GM19240 (cell line): ENCODE measurements around the gene MXRA7.
"Not testable (repeated sequence)": the region's sequence is repeated elsewhere in the genome, so short reads cannot be mapped to it uniquely, and the experiment has no call there.

Experiments
- DNase-seq: peaks from one replicate; pipeline ENCODE4 v3.0.0; 2011; ENCODE audit warnings: low spot score; ENCODE audit not compliant: insufficient read length

MXRA7 gene

DNA sequence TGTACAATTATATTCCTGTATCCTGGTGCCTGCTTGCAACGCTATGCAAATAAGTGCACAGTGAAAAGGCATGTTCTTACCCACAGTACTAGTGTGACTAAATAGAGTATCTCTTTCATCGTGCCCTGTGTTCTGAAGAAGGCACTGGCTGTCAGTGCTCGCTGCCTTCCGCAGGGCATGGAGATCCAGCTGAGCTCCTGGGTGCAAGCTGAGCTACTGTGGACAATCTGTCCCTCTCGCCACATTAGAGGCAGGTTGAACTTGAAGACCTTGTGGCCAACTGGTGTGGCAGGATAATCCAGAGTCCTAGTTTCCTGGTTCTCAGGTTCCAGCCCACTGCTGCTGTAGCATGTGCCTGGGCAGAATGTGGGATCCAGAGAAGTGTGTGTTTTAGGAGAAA is 65.3 kb downstream of the MXRA7 start:
- no peak for DNase-seq

DNA sequence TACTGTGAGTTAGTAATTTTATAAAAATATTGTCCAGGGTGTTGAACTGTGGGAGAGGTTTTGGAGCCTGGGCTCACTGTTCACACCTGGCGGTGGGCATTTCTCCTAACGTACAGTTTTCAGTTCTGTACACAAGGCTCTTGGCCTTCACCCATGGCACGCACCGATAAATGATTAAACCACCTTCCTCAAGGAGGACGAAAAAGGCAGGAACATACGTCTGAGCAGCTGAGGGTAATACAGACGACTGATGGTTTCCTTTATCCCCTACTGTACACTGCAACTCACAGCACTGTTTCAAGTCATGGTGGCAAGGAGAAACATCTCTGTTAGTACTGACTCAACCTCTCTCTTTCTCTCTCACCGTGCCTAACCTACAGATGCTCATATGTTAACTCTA is 65.8 kb downstream of the MXRA7 start:
- DNase-seq: no peak

DNA sequence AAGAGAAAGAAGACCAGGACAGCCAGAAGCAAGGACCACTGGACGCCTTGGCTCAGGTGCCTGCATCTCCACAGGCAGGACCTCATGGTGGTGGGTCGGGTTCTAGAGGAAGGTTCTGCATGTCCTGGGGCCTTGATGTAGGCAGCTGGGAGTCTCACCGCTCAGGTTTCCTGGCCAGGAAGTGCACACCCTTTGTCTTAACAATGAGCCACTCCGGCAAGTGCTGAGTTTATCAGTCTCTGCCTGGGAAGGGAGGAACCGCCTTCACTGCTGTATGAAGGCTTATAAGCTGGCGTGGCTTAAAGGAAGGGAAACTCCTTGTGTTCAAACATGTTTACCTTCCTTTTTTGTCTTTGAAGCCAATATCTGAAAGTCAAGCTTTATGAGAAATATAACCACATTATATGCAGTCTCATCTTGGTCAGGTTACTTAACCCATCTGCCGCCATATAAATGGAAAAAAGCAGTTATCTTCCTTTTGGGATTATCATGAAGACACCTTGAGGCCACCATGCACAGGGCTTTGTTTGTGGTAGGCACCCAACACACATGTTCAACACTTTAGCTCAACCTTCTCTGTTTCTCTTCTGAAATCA is 67.1 kb downstream of the MXRA7 start, which contains the start of gene ST6GALNAC1:
Gene ST6GALNAC1, minus strand, starts transcription at position 205 of the 596 bp plus-strand sequence. Its CDS starts 119 bp downstream, at position 86.
- DNase-seq: no peak

DNA sequence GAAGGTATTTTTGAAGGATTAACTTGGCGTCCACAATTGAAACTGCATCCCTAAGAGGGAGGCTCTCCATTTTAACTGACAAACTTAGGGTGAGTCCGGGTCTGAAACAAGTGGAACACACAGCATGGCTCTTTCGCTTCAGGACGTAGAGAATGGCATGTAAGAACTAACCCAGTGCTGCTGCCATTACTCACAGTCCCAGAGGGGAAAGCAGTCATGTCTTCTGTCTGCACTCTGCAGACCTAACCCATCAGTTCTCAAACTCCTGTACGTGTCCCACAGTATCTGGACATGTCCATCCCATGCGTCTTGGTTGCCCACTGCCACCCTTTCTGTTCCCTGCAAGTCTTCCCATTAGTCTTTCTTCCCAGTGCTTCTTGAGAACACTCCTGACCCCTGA is 67.8 kb downstream of the MXRA7 start:
- no peak for DNase-seq

DNA sequence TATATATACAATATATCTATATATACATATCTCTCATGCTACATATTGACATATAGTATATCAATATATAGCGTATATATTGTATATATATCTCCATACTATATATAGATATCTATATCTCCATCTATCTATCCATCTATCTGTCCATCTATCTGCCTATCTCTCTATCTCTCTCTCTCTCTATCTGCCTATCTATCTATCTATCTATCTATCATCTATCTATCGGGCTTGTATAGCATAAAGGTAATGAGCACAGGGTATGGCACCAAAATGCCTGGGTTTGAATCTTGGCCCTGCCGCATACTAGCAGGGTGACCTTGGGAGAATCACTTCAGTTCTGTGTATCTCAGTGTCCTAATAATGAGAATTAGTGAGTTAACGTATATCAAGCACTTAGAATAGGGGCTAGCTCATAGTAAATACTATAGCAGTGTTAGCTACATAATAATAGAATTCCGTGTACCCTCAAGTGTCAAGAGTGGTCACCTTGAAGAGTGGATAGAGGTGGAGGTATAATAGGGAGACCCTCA is 68.7 kb downstream of the MXRA7 start:
- DNase-seq: no peak

DNA sequence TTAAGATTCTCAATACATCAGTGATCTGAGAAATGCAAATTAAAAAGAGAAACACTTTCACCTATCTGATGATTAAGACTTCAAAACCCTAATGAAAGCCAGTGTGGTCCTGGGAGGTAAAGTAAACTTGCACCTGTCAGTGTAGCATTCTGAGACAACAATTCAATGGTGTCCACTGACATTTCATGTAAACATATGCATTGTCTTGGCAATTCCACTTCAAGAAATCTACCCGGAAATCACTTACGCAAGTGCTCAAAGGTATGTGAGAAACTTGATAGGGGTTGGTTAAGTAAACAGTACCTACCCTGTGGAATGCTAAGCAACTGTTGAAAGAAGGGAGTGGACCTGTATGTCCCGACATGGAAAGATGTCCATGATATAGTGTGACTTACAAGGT is 69.3 kb downstream of the MXRA7 start:
- no peak for DNase-seq

DNA sequence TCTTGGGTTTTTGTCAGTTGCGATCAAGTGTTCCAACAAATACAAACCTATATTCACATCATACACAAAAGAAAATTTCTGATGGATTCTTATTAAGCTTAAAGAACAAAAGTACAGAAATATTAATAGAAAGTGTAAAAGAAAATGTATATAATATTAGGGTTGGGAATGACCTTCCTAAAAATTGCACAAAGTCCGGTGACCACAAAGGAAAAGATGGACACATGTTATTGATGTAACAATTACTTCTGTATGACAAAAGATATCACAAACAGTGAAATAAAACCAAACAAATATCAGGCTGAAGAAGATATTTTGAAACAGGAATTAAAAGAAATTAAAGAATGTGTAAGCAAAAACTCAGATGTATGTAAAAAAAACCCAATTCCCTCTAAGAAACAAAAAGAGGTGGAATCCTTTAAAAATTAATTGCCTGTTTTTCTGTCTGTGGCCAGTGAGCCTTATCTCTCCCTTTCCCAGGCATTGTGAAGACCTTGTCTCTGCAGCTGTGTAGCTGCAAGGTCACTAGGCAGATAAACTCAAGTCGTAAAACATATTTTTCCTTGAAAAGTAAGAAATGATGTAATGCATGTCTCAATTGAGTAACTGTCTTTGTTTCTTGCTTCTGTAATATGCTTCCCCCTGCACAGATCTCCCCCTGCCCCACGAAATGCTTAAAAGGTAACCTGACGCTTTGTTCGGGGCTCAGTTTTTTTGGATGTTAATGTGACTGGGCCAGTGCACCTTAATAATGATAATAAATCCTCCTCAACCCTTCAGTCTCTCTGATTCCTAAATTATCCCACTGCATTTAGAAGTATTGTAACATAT is 70.0 kb downstream of the MXRA7 start:
- DNase-seq: no peak

DNA sequence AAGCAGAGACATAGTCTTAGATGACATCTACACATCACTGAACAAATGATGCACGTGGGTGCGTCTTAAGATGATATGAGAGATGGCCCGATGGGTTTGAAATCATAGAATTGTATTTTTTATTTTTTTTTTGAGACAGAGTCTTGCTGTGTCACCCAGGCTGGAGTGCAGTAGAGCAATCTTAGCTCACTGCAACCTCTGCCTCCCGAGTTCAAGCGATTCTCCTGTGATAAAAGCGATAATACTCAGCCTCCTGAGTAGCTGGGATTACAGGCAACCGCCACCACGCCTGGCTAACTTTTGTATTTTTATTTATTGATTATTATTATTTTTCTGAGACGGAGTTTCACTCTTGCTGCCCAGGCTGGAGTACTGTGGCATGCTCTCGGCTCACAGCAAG is 72.5 kb downstream of the MXRA7 start:
- DNase-seq: no peak

DNA sequence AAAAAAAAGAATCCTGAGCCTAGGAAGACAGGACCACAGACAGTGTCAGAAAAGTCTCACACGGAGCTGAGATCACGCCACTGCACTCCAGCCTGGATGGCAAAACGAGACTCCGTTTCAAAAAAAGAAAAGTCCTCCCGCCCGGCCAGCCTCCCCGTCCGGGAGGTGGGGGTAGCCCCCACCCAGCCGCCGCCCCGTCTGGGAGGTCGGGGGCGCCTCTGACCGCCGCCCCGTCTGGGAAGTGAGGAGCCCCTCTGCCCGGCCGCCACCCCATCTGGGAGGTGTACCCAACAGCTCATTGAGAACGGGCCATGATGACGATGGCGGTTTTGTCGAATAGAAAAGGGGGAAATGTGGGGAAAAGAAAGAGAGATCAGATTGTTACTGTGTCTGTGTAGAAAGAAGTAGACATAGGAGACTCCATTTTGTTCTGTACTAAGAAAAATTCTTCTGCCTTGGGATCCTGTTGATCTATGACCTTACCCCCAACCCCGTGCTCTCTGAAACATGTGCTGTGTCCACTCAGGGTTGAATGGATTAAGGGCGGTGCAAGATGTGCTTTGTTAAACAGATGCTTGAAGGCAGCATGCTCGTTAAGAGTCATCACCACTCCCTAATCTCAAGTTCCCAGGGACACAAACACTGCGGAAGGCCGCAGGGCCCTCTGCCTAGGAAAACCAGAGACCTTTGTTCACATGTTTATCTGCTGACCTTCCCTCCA is 74.1 kb downstream of the MXRA7 start:
- DNase-seq: not testable (repeated sequence)

DNA sequence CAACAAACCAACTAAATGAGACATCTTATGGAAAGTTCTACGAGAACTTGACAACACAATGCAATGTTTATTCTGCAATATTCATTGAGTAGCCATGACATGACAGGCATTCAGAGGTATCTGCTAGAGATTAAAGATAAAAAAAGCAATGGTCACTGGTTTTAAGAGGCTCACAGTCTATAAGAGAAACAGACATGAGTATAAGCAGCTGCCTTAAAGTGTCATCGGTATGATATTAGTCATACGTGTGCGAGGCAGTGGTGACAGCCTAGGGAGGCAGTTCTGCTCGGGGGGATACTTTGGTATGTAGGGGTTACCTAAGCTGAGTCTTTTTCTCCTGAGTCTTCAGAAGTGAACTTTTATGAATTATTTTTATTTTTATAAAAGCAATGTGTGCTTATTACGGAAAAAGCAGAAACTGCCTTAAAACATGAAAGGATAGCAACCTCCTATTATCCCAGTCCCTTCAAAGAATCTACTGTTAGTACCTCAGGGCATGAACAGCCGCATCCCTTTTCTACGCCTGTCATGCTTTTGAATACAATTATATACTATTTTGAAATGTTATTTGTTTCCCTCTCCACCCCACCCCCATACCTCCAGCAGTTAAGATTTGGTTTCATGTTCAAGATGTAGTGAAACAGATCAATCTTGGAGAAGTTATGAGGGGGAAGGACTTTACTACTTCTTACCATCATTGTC is 75.0 kb downstream of the MXRA7 start:
- DNase-seq: no peak

DNA sequence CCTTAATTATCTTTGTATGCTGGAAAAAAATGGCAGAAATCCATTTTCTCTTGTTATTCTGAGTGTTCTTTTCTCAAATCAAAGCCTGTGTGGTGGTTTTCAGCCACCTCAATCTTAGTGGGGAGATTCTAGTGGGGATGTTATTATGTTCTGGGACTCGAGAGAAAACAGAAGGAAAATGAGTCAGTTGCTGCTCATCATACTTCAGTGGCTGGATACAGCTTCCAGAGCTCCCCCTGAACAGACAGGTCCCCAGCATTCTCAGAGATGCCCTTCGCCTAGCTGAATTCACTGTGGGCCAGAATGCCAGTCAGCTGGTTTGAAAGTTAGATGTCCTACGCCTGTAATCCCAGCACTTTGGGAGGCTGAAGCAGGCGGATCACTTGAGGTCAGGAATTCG is 75.7 kb downstream of the MXRA7 start:
- DNase-seq: no peak

DNA sequence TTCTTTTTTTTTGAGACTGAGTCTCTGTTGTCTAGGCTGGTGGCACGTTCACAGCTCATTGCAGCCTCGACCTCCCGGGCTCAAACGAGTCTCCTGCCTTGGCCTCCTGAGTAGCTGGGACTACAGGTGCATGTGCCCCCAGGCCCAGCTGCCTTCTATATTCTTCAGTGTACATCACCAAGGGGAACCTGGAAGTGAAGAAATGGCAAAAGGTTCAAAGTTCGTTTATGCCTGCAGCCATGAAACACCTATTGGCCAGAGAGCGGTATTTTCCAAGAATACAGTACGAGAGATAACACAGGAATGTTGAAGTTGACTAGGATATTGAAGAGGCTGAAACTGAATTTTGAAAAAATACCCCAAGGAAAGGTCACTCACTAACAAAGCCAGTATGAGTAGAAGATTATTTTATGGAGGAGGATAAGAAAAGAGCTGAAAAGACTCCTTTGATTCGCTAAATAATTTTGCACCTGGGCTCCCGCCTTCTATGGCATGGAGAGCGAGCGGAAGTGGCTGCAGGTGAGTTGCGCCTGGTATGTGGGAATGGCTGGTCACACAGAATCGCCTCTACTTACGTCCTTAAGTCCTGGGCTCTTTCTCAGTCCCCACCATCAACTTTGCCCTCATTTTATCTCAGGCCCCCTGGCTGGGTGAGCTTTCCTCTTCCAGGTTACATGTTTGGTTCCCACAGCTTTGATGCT is 77.0 kb downstream of the MXRA7 start:
- no peak for DNase-seq

DNA sequence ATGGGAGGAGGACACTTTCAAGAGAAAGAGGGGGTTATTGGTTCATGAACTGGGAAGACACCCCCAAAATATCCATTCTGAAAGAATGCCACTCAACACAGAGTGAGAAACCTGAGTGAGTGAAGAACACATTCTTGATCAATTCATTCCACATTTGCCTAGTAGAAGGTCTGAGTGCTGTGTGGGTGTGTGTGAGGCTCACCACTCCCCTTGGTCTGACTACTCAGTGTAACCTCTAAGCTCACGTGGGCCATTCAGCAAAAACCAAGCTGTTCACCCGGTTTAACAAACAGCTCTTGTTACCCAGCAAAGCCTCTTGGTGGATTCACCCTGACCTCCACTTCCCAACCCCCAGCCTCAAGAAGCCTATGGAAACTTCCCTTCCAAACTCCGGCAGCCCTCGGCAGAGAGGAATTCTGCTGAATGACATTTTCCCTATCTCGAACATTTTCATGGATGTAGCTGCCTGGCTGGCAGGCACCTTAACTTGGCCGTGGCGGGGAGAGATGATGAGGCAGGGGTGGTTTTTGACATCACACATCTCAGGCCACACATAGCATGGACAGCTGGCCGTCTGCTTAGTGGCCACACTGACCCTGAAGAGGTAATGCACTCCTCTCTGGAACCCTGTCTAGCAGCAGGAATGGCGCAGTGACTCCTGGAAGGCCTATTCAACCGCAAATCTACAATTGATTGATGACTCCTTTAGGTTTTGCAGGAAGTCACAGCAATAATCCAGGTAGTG is 78.8 kb downstream of the MXRA7 start:
- DNase-seq: no peak

DNA sequence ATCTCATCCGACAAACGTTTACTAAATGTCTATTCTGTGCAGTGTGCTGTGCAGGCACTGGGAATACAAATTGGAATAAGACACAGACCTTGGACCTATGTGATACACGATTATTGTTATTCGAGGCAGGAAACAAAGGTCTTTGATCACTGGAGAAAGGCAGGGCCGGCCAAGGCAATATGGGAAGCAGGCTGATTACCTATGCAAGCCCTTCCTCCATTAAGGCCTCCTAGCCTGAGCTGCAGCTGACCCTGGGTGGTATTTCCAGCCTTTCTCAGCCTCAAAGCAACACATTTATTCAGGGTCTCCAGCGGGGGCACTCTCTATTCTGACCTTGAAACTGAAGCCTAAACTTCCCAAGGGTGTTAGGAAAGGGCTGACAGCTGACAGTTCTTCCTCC is 80.6 kb downstream of the MXRA7 start:
- DNase-seq: no peak
